IPS DF 6.9 (cell line): ENCODE data around the gene AHCYL2.
"Not testable (repeated sequence)": the region's sequence is repeated elsewhere in the genome, so short reads cannot be mapped to it uniquely, and the experiment has no call there.

Experiments
- DNase-seq: peaks from one replicate; pipeline ENCODE4 v3.0.0-alpha.2; 2013; ENCODE audit warnings: low read depth, low spot score
- H3K27ac ChIP-seq: one replicate; pipeline ENCODE4 v1.5.1; 2013; ENCODE audit warnings: low read length, control low read depth
- H3K27me3 ChIP-seq: 2 replicates; pipeline ENCODE4 v1.6.1; 2013; ENCODE audit warnings: mild to moderate bottlenecking, low read length; ENCODE audit not compliant: control insufficient read depth, insufficient read depth
- H3K36me3 ChIP-seq: 2 replicates; pipeline ENCODE4 v1.6.1; 2013; ENCODE audit warnings: low read length; ENCODE audit not compliant: control insufficient read depth, insufficient read depth
- H3K4me1 ChIP-seq: 2 replicates; pipeline ENCODE4 v1.6.1; 2013; ENCODE audit warnings: low read length; ENCODE audit not compliant: control insufficient read depth, insufficient read depth
- H3K4me3 ChIP-seq: 2 replicates; pipeline ENCODE4 v1.5.1; 2013; ENCODE audit warnings: mild to moderate bottlenecking, low read length
- H3K9me3 ChIP-seq: 2 replicates; pipeline ENCODE4 v1.6.1; 2013; ENCODE audit warnings: low read length, inconsistent platforms; ENCODE audit not compliant: control insufficient read depth, insufficient read depth
- WGBS: extraction: QIAGEN DNeasy Blood & Tissue Kit; methylation state at CpG from one replicate; pipeline ENCODE4 v1.1.7; 2013; ENCODE audit warnings: mixed read lengths, missing lambda C conversion rate; ENCODE audit not compliant: insufficient read length, insufficient coverage; 5-methylcytosine and 5-hydroxymethylcytosine counted together

Gene AHCYL2

GRCh38 chr7:129466796-129467195 lies 242.0 kb downstream of the AHCYL2 start:
- Histone ChIP-seq H3K27me3 (no peaks in the 10 kb centered on the region), H3K4me1 (peaks cover 2% of the 10 kb centered on the region; the same call in 1 of the 2 replicates), H3K4me3 (no peak overlapping the region), H3K9me3 (no peaks in the 10 kb centered on the region), H3K27ac (no peak overlapping the region), H3K36me3 (peaks cover 4% of the 10 kb centered on the region; the same call in 1 of the 2 replicates)
- 100% methylated on average over 1 of the region's 3 CpGs for WGBS
- no peak for DNase-seq

DNA sequence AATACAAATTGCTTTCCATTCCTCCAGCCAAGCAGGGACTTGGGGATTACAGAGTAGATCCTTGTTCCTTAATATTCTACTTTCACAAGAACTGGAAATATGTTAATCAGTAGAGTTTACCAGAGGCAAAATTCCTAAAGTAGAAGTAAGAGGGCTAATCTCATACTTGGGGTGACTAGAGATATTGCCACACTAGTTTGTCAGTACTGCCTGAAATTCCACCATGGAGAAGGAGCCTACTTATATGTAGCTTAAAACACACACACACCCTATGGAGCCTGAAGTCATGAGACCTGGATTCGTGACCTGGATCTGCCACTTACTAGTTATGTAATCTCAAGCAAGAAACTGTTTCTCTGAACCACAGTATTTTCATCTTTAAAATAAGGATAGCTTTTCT lies 243.3 kb downstream of the AHCYL2 start:
- Histone ChIP-seq H3K36me3 (peaks cover under 1% of the 10 kb centered on the region; the same call in 1 of the 2 replicates), H3K4me3 (no peak overlapping the region), H3K27me3 (no peaks in the 10 kb centered on the region), H3K27ac (no peak overlapping the region), H3K4me1 (peaks cover 2% of the 10 kb centered on the region; the same call in 1 of the 2 replicates), H3K9me3 (no peaks in the 10 kb centered on the region)
- no peak for DNase-seq
- WGBS, result no CpG with 5 or more reads among the region's 1 CpG

DNA sequence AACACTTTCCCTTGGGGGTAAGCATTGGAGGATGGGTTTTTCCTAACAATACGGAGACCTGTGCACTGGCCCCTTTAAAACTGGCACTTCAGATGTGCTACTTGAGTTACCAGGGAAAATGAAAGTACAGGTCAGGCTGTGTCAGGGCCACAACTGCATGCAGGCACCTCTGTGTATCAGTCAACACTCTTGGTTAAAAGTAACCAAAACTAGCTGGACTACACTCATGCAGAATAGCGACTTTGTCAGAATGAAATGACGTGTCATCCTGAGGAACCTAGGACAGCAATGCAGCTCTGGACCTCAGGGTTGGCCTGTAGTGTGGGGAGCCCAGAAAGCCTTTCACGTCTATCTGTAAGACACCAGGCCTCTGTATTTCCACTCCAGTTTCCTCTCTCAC lies 243.7 kb downstream of the AHCYL2 start:
- no CpG with 5 or more reads among the region's 4 CpGs for WGBS
- H3K4me1 ChIP-seq, result peaks cover 2% of the 10 kb centered on the region; the same call in 1 of the 2 replicates
- no peaks in the 10 kb centered on the region for H3K9me3 ChIP-seq
- no peak overlapping the region for H3K27ac ChIP-seq
- H3K27me3 ChIP-seq, result no peaks in the 10 kb centered on the region
- DNase-seq, result no peak
- no peaks in the 10 kb centered on the region; the same call in 1 of the 2 replicates for H3K36me3 ChIP-seq
- H3K4me3 ChIP-seq, result no peak overlapping the region

- Histone ChIP-seq H3K36me3 (no peaks in the 10 kb centered on the region; the same call in 1 of the 2 replicates), H3K27me3 (no peaks in the 10 kb centered on the region), H3K4me1 (peaks cover 2% of the 10 kb centered on the region; the same call in 1 of the 2 replicates), H3K27ac (no peak overlapping the region), H3K9me3 (no peaks in the 10 kb centered on the region), H3K4me3 (no peak overlapping the region)
- DNase-seq, result no peak
Observed at GRCh38 chr7:129469930-129470329, 245.1 kb downstream of the AHCYL2 start.

GRCh38 chr7:129470411-129470810 lies 245.6 kb downstream of the AHCYL2 start:
- Histone ChIP-seq H3K27me3 (no peaks in the 10 kb centered on the region), H3K4me1 (peaks cover 2% of the 10 kb centered on the region; the same call in 1 of the 2 replicates), H3K9me3 (no peaks in the 10 kb centered on the region), H3K36me3 (no peaks in the 10 kb centered on the region; the same call in 1 of the 2 replicates), H3K27ac (no peak overlapping the region), H3K4me3 (no peak overlapping the region)
- WGBS, result no CpG with 5 or more reads among the region's 1 CpG
- DNase-seq, result no peak

- H3K27ac ChIP-seq, result no peak overlapping the region
Observed at GRCh38 chr7:129471402-129471827, 246.6 kb downstream of the AHCYL2 start.

GRCh38 chr7:129475931-129476330 lies 251.1 kb downstream of the AHCYL2 start:
- not testable (repeated sequence) for H3K27me3 ChIP-seq, H3K36me3 ChIP-seq, H3K4me1 ChIP-seq, H3K4me3 ChIP-seq, H3K27ac ChIP-seq, H3K9me3 ChIP-seq, DNase-seq
- WGBS, result no CpG with 5 or more reads among the region's 27 CpGs

More at GRCh38 chr7:129471402-129471827, 246.6 kb downstream of the AHCYL2 start:
- H3K36me3 ChIP-seq, result no peaks in the 10 kb centered on the region; the same call in 1 of the 2 replicates
- DNase-seq, result no peak
- H3K27me3 ChIP-seq, result no peaks in the 10 kb centered on the region
- peaks cover 2% of the 10 kb centered on the region; the same call in 1 of the 2 replicates for H3K4me1 ChIP-seq
- H3K4me3 ChIP-seq, result no peak overlapping the region
- H3K9me3 ChIP-seq, result no peaks in the 10 kb centered on the region

DNA sequence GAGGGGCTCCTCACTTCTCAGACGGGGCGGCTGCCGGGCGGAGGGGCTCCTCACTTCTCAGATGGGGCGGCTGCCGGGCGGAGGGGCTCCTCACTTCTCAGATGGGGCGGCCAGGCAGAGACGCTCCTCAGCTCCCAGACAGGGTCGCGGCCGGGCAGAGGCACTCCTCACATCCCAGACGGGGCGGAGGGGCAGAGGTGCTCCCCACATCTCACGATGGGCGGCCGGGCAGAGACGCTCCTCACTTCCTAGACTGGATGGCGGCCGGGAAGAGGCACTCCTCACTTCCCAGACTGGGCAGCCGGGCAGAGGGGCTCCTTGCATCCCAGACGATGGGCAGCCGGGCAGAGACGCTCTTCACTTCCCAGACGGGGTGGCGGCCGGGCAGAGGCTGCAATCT lies 251.6 kb downstream of the AHCYL2 start:
- H3K27me3 ChIP-seq, H3K4me3 ChIP-seq, H3K4me1 ChIP-seq, H3K9me3 ChIP-seq, H3K36me3 ChIP-seq, DNase-seq, H3K27ac ChIP-seq: not testable (repeated sequence)
- no CpG with 5 or more reads among the region's 27 CpGs for WGBS
